Neuronal stem cell (in vitro differentiated cells): ENCODE results near the gene MLLT10.

Experiments
- DNase-seq: peaks from one replicate; pipeline ENCODE4 v3.0.0-alpha.2; 2013; ENCODE audit warnings: low spot score
- H2AFZ ChIP-seq: one replicate; pipeline ENCODE4 v1.6.1; 2013; ENCODE audit warnings: mild to moderate bottlenecking, low read length, inconsistent platforms
- H2AK5ac ChIP-seq: 2 replicates; pipeline ENCODE4 v1.6.1; 2013; ENCODE audit warnings: low read depth, mild to moderate bottlenecking, inconsistent platforms, low read length, moderate library complexity, mixed read lengths
- H2BK120ac ChIP-seq: 2 replicates; pipeline ENCODE4 v1.6.1; 2013; ENCODE audit warnings: low read depth, mild to moderate bottlenecking, inconsistent platforms, low read length, moderate library complexity, mixed read lengths
- H2BK12ac ChIP-seq: one replicate; pipeline ENCODE4 v1.6.1; 2013; ENCODE audit warnings: low read length, inconsistent platforms
- H2BK15ac ChIP-seq: 2 replicates; pipeline ENCODE4 v1.6.1; 2013; ENCODE audit warnings: mild to moderate bottlenecking, low read length, inconsistent platforms, mixed read lengths
- H2BK5ac ChIP-seq: one replicate; pipeline ENCODE4 v1.6.1; 2013; ENCODE audit warnings: inconsistent platforms, mild to moderate bottlenecking, low read length, moderate library complexity
- H3K14ac ChIP-seq: one replicate; pipeline ENCODE4 v1.6.1; 2013; ENCODE audit warnings: low read length, inconsistent platforms
- H3K18ac ChIP-seq: 2 replicates; pipeline ENCODE4 v1.6.1; 2013; ENCODE audit warnings: low read length, inconsistent platforms
- H3K23ac ChIP-seq: 2 replicates; pipeline ENCODE4 v1.6.1; 2013; ENCODE audit warnings: low read depth, mild to moderate bottlenecking, mixed read lengths, low read length, inconsistent platforms; ENCODE audit not compliant: poor library complexity
- H3K27ac ChIP-seq: replicated peaks from 3 replicates; pipeline ENCODE4 v1.5.1; 2013; ENCODE audit warnings: low read length, inconsistent platforms
- H3K27me3 ChIP-seq, 3 experiments: 2 replicates each; pipeline ENCODE4 v1.6.1; 2013; ENCODE audit warnings: low read length in 3 of 3, mild to moderate bottlenecking in 2 of 3, inconsistent platforms in 1 of 3, low read depth in 1 of 3, mixed read lengths in 1 of 3, moderate library complexity in 1 of 3; ENCODE audit not compliant: control insufficient read depth in 3 of 3, insufficient read depth in 3 of 3
- H3K36me3 ChIP-seq, 2 donors: replicated peaks in 1 of 2; 2 replicates each; pipeline ENCODE4 v1.6.1; 2013; ENCODE audit warnings: low read length in 2 of 2; ENCODE audit not compliant: control insufficient read depth in 2 of 2, insufficient read depth in 2 of 2
- H3K4ac ChIP-seq: 2 replicates; pipeline ENCODE4 v1.6.1; 2013; ENCODE audit warnings: inconsistent platforms, mild to moderate bottlenecking, low read length, moderate library complexity
- H3K4me1 ChIP-seq, 2 donors: 1 replicate in 1 of 2; 2 replicates in 1 of 2; pipeline ENCODE4 v1.6.1; 2013; ENCODE audit warnings: low read length in 2 of 2, low read depth in 1 of 2; ENCODE audit not compliant: control insufficient read depth in 2 of 2, insufficient read depth in 1 of 2
- H3K4me2 ChIP-seq: one replicate; pipeline ENCODE4 v1.6.1; 2013; ENCODE audit warnings: mild to moderate bottlenecking, low read length, inconsistent platforms; ENCODE audit not compliant: insufficient read depth, poor library complexity, severe bottlenecking
- H3K4me3 ChIP-seq, 2 donors: 2 replicates each; pipeline ENCODE4 v1.5.1; 2013; ENCODE audit warnings: low read length in 2 of 2, mild to moderate bottlenecking in 2 of 2, inconsistent platforms in 1 of 2, moderate library complexity in 1 of 2
- H3K79me1 ChIP-seq: one replicate; pipeline ENCODE4 v1.6.1; 2013; ENCODE audit warnings: low read depth, mild to moderate bottlenecking, inconsistent platforms, low read length, moderate library complexity
- H3K9ac ChIP-seq: one replicate; pipeline ENCODE4 v1.6.1; 2013; ENCODE audit warnings: mild to moderate bottlenecking, low read depth, low read length, inconsistent platforms; ENCODE audit not compliant: poor library complexity
- H3K9me3 ChIP-seq, 2 donors: replicated peaks in 1 of 2; 2 replicates each; pipeline versions ENCODE3 to v1.6.1; 2013; ENCODE audit warnings: low read length in 2 of 2, mild to moderate bottlenecking in 2 of 2, inconsistent platforms in 1 of 2, low read depth in 1 of 2, mixed read lengths in 1 of 2, moderate library complexity in 1 of 2; ENCODE audit not compliant: control insufficient read depth in 2 of 2, insufficient read depth in 1 of 2
- H4K8ac ChIP-seq: one replicate; pipeline ENCODE4 v1.6.1; 2013; ENCODE audit warnings: low read depth, mild to moderate bottlenecking, inconsistent platforms, low read length, moderate library complexity
- H4K91ac ChIP-seq: one replicate; pipeline ENCODE4 v1.6.1; 2013; ENCODE audit warnings: low read length, low read depth, mild to moderate bottlenecking, inconsistent platforms; ENCODE audit not compliant: poor library complexity
- WGBS, 2 donors: extraction: QIAGEN DNeasy Blood & Tissue Kit; methylation state at CpG; one replicate each; pipeline ENCODE4 v1.1.7; 2013; ENCODE audit warnings: missing lambda C conversion rate in 2 of 2, mixed read lengths in 1 of 2; ENCODE audit not compliant: insufficient read length in 2 of 2, insufficient replicate concordance in 1 of 2; ENCODE audit errors: extremely low coverage in 2 of 2; 5-methylcytosine and 5-hydroxymethylcytosine counted together

The MLLT10 gene

DNA sequence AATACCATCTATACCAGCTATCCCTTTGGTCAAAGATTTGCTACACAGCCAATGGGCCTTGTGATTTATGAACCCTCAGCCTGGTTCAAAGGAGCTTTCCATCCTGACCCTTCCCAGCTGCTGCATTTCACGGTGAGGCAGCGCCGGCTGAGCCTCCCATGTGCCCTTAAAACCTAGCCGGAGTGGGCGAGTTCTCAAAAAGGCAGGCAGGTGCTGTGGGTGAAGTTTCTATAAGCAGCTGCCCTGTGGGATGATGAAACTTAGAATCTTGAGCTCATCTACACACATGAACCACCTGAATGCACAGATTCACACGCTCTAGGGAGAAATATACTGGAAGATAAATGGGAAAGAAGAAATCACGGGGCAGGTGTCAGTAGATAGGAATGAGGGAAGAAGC is 224.7 kb downstream of the MLLT10 start:
- Histone ChIP-seq H3K9ac (no peak overlapping the region), H3K9me3 (no peaks in the 10 kb centered on the region), H3K4me1 (peaks cover 0 to 9% of the 10 kb centered on the region in 2 donors), H3K27me3 (no peaks in the 10 kb centered on the region), H3K14ac (no peak overlapping the region), H3K4me3 (no peak overlapping the region), H3K4me2 (no peak overlapping the region), H4K8ac (no peak overlapping the region), H2AK5ac (no peak overlapping the region), H3K4ac (no peak overlapping the region), H3K36me3 (peaks cover 0 to 92% of the 10 kb centered on the region in 2 donors), H2BK120ac (no peak overlapping the region), H3K18ac (no peak overlapping the region), H2BK15ac (no peak overlapping the region), H2BK12ac (no peak overlapping the region), H2BK5ac (no peak overlapping the region), H3K79me1 (no peaks in the 10 kb centered on the region), H3K27ac (no peak overlapping the region), H4K91ac (no peak overlapping the region), H2AFZ (no peak overlapping the region), H3K23ac (no peak overlapping the region)
- DNase-seq, result no peak
- WGBS, 2 donors, result no CpG with 5 or more reads among the region's 7 CpGs

DNA sequence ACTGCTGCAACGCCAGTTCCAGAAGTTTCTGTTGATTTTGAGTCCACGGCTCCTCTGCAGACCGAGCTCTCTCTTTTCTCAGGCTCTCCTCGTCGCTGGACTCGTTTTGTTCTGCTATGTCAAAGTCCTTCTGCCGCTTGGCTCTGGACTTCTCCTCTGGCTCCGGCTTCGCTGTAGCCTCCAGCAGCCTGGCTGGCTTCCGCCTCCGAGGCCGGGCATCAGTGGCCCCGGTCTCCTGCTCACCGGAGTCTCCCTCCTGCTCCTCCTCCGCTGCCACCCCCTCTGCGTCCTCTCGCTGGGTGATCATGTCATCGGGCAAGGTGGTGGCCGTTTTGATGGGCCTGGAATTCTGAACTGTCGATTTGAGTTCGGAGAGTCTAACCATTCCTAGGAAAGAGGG is 225.2 kb downstream of the MLLT10 start:
- Histone ChIP-seq H2AK5ac (peak overlapping the region; percentile 59), H3K4ac (no peak overlapping the region), H4K8ac (no peak overlapping the region), H3K36me3 (peaks cover 0 to 91% of the 10 kb centered on the region in 2 donors), H2BK120ac (no peak overlapping the region), H2BK15ac (no peak overlapping the region), H4K91ac (no peak overlapping the region), H3K27me3 (no peaks in the 10 kb centered on the region), H3K79me1 (no peaks in the 10 kb centered on the region), H2BK12ac (no peak overlapping the region), H3K18ac (no peak overlapping the region), H3K4me1 (peaks cover 0 to 9% of the 10 kb centered on the region in 2 donors), H3K4me2 (no peak overlapping the region), H2BK5ac (no peak overlapping the region), H3K4me3 (no peak overlapping the region), H3K14ac (no peak overlapping the region), H3K9ac (no peak overlapping the region), H3K27ac (no peak overlapping the region), H2AFZ (no peak overlapping the region), H3K9me3 (no peaks in the 10 kb centered on the region), H3K23ac (no peak overlapping the region)
- no CpG with 5 or more reads among the region's 21 CpGs for WGBS, 2 donors
- no peak for DNase-seq

DNA sequence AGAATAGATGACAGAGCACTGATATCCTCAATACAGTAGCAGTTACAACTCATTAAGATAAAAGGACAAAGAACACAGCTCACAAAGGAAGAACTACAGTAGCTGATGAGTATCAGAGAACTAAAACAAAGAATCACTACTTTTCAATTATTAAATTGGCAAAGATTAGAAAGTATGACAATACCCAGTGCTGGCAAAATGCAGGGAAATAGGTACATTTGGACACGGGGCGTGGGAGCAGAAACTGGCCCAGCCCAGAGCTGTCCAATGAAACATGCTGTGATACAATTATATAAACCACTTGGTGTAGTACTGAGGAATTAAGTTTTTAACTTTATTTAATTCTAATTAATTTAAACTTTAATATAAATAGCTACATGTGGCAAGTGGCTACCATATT is 226.3 kb downstream of the MLLT10 start:
- H2BK15ac ChIP-seq, result no peak overlapping the region
- peaks cover 0 to 9% of the 10 kb centered on the region in 2 donors for H3K4me1 ChIP-seq
- no peak overlapping the region for H4K8ac ChIP-seq
- no peak overlapping the region for H3K27ac ChIP-seq
- H2AFZ ChIP-seq, result no peak overlapping the region
- H3K36me3 ChIP-seq, result peaks cover 0 to 92% of the 10 kb centered on the region in 2 donors
- no peaks in the 10 kb centered on the region for H3K27me3 ChIP-seq
- H3K23ac ChIP-seq, result no peak overlapping the region
- H2AK5ac ChIP-seq, result no peak overlapping the region
- no peak overlapping the region for H3K14ac ChIP-seq
- H3K9ac ChIP-seq, result no peak overlapping the region
- no peaks in the 10 kb centered on the region for H3K9me3 ChIP-seq
- H3K79me1 ChIP-seq, result no peaks in the 10 kb centered on the region
- H3K18ac ChIP-seq, result no peak overlapping the region
- no peak overlapping the region for H4K91ac ChIP-seq
- H2BK5ac ChIP-seq, result no peak overlapping the region
- DNase-seq, result no peak
- H3K4ac ChIP-seq, result no peak overlapping the region
- no peak overlapping the region for H3K4me2 ChIP-seq
- WGBS, 2 donors, result no CpG with 5 or more reads among the region's 2 CpGs
- H2BK120ac ChIP-seq, result no peak overlapping the region
- H2BK12ac ChIP-seq, result no peak overlapping the region
- no peak overlapping the region for H3K4me3 ChIP-seq

DNA sequence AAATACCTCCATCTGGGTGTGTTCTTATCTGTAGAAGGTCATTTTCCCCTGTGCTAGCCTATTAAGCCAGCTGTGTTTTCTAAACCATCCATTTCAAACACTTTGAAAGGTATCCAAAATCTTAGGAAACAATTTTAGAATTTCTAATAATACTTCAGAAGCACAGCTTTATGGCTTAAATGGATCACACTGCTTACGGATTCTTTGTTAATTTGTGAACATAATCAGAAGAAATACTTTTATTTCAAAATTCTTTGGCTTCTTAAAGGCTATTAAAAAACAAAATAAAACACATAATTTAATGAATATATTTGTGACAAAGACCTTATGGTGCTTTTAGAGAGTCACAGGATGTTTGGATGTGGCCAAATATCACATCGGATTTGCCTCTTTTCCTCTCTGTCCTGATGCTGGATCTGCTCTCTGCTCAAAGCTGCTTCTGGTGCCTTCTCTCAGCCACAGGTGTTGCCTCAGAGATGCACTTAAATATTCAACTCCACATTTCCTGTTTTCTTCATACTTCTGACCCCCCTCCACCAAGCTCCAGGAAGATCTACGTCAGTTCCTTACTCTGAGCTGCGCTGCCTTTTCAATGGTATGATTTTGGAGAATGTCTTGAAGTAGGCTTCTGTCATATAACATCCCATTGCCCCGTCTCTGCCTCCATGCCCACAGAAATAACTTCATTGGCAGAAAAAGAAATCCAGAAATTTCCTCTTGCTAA is 230.6 kb downstream of the MLLT10 start:
- H3K23ac ChIP-seq, result no peak overlapping the region
- H3K79me1 ChIP-seq, result no peaks in the 10 kb centered on the region
- H3K36me3 ChIP-seq, result peaks cover 0 to 61% of the 10 kb centered on the region in 2 donors
- no peak overlapping the region for H3K27ac ChIP-seq
- no peak overlapping the region for H2BK120ac ChIP-seq
- DNase-seq, result no peak
- H2BK15ac ChIP-seq, result no peak overlapping the region
- no peak overlapping the region for H4K91ac ChIP-seq
- H4K8ac ChIP-seq, result no peak overlapping the region
- H3K18ac ChIP-seq, result no peak overlapping the region
- H2AFZ ChIP-seq, result no peak overlapping the region
- no peak overlapping the region for H3K4ac ChIP-seq
- H2AK5ac ChIP-seq, result no peak overlapping the region
- no peaks in the 10 kb centered on the region for H3K27me3 ChIP-seq
- no peak overlapping the region for H2BK12ac ChIP-seq
- no peak overlapping the region for H3K4me2 ChIP-seq
- no peak overlapping the region for H3K4me3 ChIP-seq
- no CpG with 5 or more reads among the region's 5 CpGs for WGBS, 2 donors
- H3K14ac ChIP-seq, result no peak overlapping the region
- H3K9ac ChIP-seq, result no peak overlapping the region
- peaks cover 0 to 3% of the 10 kb centered on the region in 2 donors for H3K9me3 ChIP-seq
- no peaks in the 10 kb centered on the region for H3K4me1 ChIP-seq
- H2BK5ac ChIP-seq, result no peak overlapping the region
